Ovary (tissue), 9 donors: ENCODE measurements around the gene PPP5C. TPM values are rescaled to one million over a fixed set of nuclear protein-coding genes. Genes with fewer than 3 reads are reported as not detected.

Experiments
- DNase-seq, 5 donors: peaks; one replicate each; pipeline ENCODE4 v3.0.0-alpha.2; 2019 to 2020
- H3K27ac ChIP-seq, 2 donors: fragments of 200-600 bp; one replicate each; pipeline versions ENCODE4 v1.5.1 to v1.8.0; 2019 to 2022
- H3K27me3 ChIP-seq: fragments of 200-600 bp; one replicate; pipeline ENCODE4 v1.8.0; 2022
- H3K36me3 ChIP-seq: fragments of 200-600 bp; sonication (generic); one replicate; pipeline ENCODE4 v1.5.1; 2019
- H3K4me1 ChIP-seq: one replicate; pipeline ENCODE4 v1.8.1; 2013; ENCODE audit warnings: mild to moderate bottlenecking, moderate library complexity; ENCODE audit not compliant: insufficient read depth
- H3K4me3 ChIP-seq: fragments of 200-600 bp; sonication (generic); one replicate; pipeline ENCODE4 v1.5.1; 2017
- H3K9me3 ChIP-seq, 2 donors: fragments of 200-600 bp in 1 of 2; sonication (generic) in 1 of 2; one replicate each; pipeline versions ENCODE4 v1.5.1 to v1.8.1; 2013 to 2019; ENCODE audit warnings: mild to moderate bottlenecking in 1 of 2, moderate library complexity in 1 of 2
- EP300 ChIP-seq: sonication (generic); formaldehyde crosslinking; IDR thresholded peaks from one replicate; pipeline ENCODE4 v1.6.1; 2017; ENCODE audit warnings: antibody characterized with exemption
- POLR2A ChIP-seq: fragments of 450-650 bp; IDR thresholded peaks from one replicate; pipeline ENCODE4 v1.6.1; 2017; ENCODE audit warnings: antibody characterized with exemption, mild to moderate bottlenecking, moderate library complexity
- WGBS, 3 donors: extraction: QIAGEN DNeasy Blood & Tissue Kit in 1 of 3; methylation state at CpG; one replicate each; pipeline versions ENCODE4 v1.1.5 to v1.1.7; 2013 to 2017; 5-methylcytosine and 5-hydroxymethylcytosine counted together
- intact Hi-C, 4 donors: fragments of 100-400 bp; cut with DNase I; formaldehyde crosslinking; loops; one replicate each; pipeline versions ENCODE4 v1.11.0 to v1.15.1; 2022 to 2023
- polyA plus RNA-seq, 2 donors: library from polyadenylated mRNA; stranded (reverse); fragments of 200-250 nt in 1 of 2; fragments of 350-450 nt in 1 of 2; fragmentation: Illumina TruSeq in 1 of 2; extraction: RNeasy Lipid Tissue Mini Kit (QIAGEN cat#74804) in 1 of 2; gene quantifications; one replicate each; pipeline ENCODE4 v1.2.3, GENCODE V29; 2013 to 2014
- total RNA-seq, 7 donors: library from RNA; depleted of rRNA in 2 of 7; stranded (reverse); fragments of >200 nt in 2 of 7; fragmentation: NEBNext Ultra II Directional in 3 of 7; extraction: Animal tissue kit (Norgen Biotek cat#: 25700) in 3 of 7; gene quantifications; one replicate each; pipeline versions ENCODE4 v1.1.0 to v1.2.4, GENCODE V29; 2016 to 2023
- TF ChIP-seq, protein P1 (sequence below), 3 donors: fragments of 450-650 bp in 2 of 3; fragments of 200-600 bp in 1 of 3; IDR thresholded peaks; one replicate each; pipeline versions ENCODE4 v1.5.1 to v1.8.0; 2016 to 2022; ENCODE audit warnings: antibody characterized with exemption in 3 of 3, mild to moderate bottlenecking in 1 of 3
- donor health status: DM: no; HTN: no; CAD: no; lungs with moderate emphysema.
- donor health status: DM: no; HTN: no; CAD: no.
- donor health status: Bipolar disorder and iron deficiency.
- donor health status: DM: yes; HTN: yes; CAD: no.
- donor health status: DM: no; HTN: no; CAD: no.
- donor health status: DM: yes; HTN: yes; CAD: no.

The PPP5C gene
- total and polyA plus RNA-seq, 9 donors, result 33.1 to 79.2 (median 45.3) TPM

DNA sequence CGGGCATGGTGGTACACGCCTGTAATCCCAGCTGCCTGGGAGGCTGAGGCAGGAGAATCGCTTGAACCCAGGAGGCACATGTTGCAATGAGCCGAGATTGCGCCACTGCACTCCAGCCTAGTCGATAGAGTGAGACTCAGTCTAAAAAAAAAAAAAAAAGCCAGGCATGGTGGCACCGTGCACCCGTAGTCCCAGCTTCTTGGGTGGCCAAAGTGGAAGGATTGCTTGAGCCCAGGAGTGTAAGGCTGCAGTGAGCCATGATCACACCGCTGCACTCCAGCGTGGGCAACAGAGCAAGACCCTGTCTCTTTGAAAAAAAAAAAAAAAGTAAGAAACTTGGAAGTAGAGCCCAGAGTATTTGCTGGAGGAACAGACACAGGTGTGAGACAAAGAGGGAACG lies 38.7 kb downstream of the PPP5C start:
- WGBS, 3 donors, result 86 to 89% (median 87%) methylated on average over 11 of the region's 11 CpGs
- TF ChIP-seq POLR2A, result no peak
- TF ChIP-seq EP300, result no peak
- TF ChIP-seq, protein P1, sequence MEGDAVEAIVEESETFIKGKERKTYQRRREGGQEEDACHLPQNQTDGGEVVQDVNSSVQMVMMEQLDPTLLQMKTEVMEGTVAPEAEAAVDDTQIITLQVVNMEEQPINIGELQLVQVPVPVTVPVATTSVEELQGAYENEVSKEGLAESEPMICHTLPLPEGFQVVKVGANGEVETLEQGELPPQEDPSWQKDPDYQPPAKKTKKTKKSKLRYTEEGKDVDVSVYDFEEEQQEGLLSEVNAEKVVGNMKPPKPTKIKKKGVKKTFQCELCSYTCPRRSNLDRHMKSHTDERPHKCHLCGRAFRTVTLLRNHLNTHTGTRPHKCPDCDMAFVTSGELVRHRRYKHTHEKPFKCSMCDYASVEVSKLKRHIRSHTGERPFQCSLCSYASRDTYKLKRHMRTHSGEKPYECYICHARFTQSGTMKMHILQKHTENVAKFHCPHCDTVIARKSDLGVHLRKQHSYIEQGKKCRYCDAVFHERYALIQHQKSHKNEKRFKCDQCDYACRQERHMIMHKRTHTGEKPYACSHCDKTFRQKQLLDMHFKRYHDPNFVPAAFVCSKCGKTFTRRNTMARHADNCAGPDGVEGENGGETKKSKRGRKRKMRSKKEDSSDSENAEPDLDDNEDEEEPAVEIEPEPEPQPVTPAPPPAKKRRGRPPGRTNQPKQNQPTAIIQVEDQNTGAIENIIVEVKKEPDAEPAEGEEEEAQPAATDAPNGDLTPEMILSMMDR (IDR thresholded peaks at IDR 0.05), result no peak
- Histone ChIP-seq H3K4me1 (no peaks in the 10 kb centered on the region), H3K27ac (no peak overlapping the region), H3K27me3 (no peaks in the 10 kb centered on the region), H3K36me3 (no peaks in the 10 kb centered on the region), H3K9me3 (no peaks in the 10 kb centered on the region), H3K4me3 (no peak overlapping the region)
- intact Hi-C loops, result no loop called here
- peak in 2 of 5 donors; percentile 9 to 21 for DNase-seq

DNA sequence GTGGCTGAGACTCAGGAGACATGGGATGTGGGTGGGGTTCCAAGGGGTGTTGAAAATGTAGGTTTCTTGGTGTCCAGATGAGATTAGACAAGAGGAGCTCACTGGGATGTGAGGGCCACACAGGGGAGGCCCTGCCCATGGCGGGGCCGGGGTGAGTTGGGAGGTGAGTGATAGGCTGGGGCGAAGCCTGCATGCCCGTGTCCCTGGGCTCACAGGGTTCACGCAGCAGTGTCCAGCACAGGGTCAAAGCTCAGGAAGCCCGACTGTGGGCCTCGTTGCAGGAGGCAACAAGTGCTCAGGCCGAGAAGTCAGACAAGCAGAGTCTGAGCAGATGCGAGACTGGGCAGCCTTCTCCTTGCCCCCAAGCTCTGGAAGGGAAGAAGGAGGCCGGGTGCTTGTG lies 39.3 kb downstream of the PPP5C start:
- Histone ChIP-seq H3K9me3 (no peaks in the 10 kb centered on the region), H3K4me1 (no peaks in the 10 kb centered on the region), H3K4me3 (no peak overlapping the region), H3K27ac (no peak overlapping the region), H3K36me3 (no peaks in the 10 kb centered on the region), H3K27me3 (no peaks in the 10 kb centered on the region)
- TF ChIP-seq EP300 (no peak), POLR2A (no peak)
- TF ChIP-seq, protein P1 (IDR thresholded peaks at IDR 0.05), result no peak
- WGBS, 3 donors, result 86 to 92% (median 92%) methylated on average over 10 of the region's 10 CpGs
- DNase-seq, result peak in 2 of 5 donors; percentile 10 to 26
- intact Hi-C loops, result no loop called here

- H3K4me1 ChIP-seq, result no peaks in the 10 kb centered on the region
- H3K36me3 ChIP-seq, result no peaks in the 10 kb centered on the region
- TF ChIP-seq POLR2A (no peak), EP300 (no peak)
- TF ChIP-seq, protein P1 (IDR thresholded peaks at IDR 0.05), result no peak
- H3K27ac ChIP-seq, result no peak overlapping the region
- H3K4me3 ChIP-seq, result no peak overlapping the region
- intact Hi-C loops, result no loop called here
- DNase-seq, result peak in 1 of 5 donors; percentile 34
- no peaks in the 10 kb centered on the region for H3K27me3 ChIP-seq
- H3K9me3 ChIP-seq, result no peaks in the 10 kb centered on the region
- 88 to 94% (median 90%) methylated on average over 30 of the region's 30 CpGs for WGBS, 3 donors
These were observed 40.3 kb downstream of the PPP5C start for GRCh38 chr19:46386996-46387712.

DNA sequence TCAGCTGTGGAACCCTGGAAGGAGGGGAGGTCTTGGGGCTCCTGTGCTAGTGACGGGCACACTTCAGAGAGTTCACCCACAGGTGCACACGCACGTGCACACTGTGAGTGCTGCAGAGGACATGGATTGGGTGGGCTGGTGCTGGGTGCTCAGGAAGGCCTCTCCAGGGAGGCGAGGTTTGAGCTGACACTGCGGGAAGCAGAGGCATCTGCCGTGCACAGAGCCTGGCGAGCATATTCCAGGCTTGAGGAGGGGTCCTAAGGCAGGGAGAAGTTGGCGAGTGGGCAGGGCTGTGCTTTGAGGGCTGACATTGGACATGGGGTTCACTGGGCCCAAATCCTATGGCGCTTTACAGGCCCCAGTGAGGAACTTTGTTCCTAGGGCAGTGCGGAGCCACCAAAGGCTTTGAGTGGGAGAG lies 40.8 kb downstream of the PPP5C start:
- no peak overlapping the region for H3K4me3 ChIP-seq
- no peaks in the 10 kb centered on the region for H3K36me3 ChIP-seq
- H3K4me1 ChIP-seq, result peaks cover 2% of the 10 kb centered on the region
- no peaks in the 10 kb centered on the region for H3K9me3 ChIP-seq
- H3K27me3 ChIP-seq, result no peaks in the 10 kb centered on the region
- intact Hi-C loops, result no loop called here
- whole genome bisulfite sequencing, 3 donors, result 86 to 96% (median 92%) methylated on average over 10 of the region's 10 CpGs
- no peak overlapping the region for H3K27ac ChIP-seq
- no peak for TF ChIP-seq EP300
- TF ChIP-seq, protein P1 (IDR thresholded peaks at IDR 0.05), result no peak
- DNase-seq, result peak in 1 of 5 donors; percentile 19
